Fibroblast of skin of left biceps (primary cell): ENCODE results near the gene MIB2.

ENCODE experiments used
- DNase-seq, 2 experiments: peaks; one replicate each; pipeline ENCODE4 v3.0.0-alpha.2; 2013; ENCODE audit warnings: low read depth in 2 of 2

Gene MIB2

DNA sequence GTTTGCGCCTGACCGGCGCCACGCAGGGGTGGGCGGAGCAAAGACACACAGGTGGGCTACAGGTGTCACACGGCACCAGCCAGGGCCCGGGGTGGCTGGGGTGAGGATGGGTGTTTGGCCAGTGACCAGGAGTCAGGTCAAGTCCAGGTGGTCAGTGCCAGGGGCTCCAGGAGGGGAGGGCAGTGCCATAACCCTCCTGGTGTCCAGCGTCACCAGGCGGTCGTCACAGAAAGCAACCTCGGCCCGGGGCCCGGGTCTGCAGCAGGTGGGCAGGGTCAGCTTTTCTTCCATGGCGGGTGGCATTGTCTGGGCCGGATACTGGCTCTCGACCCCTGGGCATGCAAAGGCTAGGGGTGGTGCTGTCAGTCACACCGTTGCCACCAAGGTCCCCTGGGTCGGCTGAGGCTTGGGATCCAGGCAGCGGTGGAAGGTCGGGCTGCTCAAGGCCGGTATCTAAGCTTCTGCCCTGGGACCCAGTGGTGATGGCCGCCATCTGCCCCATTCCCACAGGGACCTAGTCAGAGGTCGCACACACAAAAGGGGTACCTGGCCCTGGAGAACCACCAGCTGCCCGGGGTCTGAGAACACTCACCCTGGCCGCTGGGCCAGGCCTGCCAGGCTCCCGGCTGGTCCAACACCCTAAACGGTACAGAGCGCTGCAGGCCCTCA, 17.1 kb upstream of the MIB2 start:
- no peak for DNase-seq

DNA sequence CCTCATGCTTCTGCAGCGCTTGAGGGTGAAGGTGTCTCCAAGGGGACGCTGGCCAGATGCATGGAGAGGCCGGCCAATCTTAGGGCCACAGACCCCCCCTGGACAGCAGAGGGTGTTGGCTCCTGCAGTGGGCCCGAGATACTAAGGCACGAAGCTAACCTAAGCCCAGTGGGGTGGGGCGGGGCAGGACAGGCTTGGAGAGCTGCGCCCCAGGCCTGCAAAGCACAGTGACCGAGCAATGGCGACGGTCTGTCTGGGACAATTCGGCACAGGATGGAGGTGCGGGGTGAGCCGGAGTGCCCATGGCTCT, 16.6 kb upstream of the MIB2 start:
- DNase-seq: no peak

DNA sequence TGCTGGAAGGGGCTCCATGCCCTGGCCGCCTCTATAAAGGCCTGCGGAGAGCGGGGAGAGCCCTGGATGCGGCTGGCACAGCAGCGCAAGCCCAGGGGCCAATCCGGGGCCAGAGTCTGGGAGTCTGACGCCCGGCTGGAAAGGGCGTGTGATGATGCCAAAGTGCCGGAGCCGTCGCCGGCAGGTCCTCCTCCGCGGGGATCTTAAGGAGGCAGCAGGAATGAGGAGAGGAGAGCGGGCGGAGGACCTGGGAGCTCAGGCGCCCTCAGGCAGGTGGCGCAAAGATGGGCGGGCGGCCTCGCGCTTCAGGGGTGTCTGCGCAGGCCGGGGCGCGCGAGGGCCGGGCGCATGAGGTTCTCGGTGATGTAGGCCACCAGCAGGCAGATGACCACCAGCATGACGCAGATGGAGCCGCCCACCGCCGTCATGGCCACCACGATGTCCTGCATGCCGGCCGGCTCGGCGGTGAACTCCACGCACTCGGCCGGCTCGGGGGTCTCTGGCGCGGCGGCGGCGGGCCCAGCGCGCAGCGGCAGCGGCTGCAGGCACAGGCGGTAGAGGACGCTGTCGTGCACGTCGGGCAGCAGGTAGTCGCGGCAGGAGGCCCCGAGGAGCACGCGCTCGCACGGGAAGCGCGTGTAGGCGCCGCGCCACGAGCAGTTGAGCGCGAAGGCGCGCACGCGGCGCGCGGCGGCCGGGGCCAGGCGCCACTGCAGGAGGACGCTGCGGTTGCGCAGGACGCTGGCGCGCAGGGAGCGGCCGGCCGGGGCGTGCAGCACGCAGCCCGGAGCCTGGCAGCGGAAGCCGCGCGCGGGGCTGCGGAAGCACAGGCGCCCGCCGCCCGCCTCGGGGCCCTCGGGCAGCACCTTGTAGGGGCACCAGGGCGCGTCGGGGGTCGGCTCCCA, 16.0 kb upstream of the MIB2 start:
- no peak for DNase-seq

DNA sequence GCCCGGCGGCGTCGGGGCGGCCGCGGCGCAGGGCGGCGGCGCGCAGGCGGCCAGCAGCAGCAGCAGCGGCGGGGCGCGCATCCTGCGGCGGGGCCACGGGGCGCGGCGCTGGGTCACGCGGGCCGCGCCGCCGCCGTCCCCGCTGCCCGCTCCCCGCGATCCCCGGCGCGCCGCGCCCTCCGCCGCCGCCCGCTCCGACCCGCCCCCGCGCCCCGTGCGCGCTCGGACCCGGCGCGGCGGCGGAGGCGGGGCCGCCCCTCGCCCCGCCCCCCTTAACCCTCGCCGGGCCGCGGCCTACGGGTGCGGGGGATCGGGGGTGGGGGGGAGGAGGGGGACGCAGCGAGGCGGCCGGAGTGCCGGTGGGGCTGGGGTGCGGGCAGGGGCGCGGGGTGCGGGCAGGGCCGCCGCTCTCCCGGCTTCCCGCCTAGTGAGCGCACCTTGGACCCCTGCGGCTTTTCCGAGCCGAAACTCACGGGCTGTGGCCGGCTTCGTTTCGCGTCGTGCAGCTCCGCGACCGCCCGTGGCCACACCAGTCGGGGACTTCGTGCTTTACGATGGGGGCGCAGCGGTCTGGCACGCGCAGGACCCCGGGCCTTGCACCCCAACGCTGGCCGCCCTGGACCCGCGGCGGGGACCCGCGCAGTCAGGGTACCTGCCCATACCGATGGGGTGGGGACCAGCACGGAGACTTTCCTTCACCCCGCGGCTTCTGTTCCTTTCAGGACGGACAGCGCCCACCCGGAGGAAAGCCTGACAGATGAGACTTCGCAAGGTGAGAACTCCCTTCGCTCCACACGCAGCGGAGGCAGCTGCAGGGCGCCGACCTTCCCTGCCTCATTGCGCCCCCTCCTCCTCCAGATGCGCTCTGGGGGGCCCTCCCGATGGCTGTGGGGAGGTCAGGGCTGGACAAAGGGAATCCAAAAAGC, 15.1 kb upstream of the MIB2 start, which contains the start of gene FNDC10:
FNDC10 (minus strand) TSS at position 201 of the 926 bp plus-strand sequence; CDS start at position 81, 120 bp downstream.
- DNase-seq: no peak

DNA sequence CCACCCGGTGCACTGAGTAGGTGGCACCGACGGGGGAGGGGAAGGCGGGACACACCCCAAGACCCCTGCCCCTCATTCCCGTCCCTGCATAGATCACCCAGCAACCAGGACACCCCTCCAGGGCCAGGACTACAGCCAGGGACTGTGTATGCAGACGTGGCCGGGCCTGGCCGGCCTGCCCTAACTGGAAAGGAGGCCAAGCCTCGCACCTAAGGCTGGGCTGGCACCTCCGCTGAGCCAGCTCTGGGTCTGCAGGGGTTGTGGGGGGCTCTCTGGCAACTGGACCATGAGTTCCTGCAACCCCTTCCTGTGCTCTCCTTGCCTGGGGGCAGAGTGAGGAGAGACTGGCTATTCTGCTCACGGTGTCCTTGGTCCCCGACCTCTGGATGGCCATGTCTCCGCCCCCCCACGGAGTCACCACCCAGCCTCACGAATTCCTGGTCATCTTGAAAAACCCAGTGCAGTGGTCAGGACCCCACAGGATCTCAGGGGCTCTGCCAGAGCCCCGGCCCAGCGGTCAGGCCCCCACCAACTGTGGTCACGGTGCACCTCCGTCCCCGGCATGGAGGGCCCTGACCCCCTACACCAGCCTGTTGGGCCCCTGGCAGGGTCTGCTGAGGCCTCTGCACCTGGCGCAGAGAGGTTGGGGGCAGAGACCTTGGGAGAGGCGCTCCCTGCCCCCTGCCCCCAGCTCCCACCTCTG, 14.3 kb upstream of the MIB2 start:
- DNase-seq: no peak

DNA sequence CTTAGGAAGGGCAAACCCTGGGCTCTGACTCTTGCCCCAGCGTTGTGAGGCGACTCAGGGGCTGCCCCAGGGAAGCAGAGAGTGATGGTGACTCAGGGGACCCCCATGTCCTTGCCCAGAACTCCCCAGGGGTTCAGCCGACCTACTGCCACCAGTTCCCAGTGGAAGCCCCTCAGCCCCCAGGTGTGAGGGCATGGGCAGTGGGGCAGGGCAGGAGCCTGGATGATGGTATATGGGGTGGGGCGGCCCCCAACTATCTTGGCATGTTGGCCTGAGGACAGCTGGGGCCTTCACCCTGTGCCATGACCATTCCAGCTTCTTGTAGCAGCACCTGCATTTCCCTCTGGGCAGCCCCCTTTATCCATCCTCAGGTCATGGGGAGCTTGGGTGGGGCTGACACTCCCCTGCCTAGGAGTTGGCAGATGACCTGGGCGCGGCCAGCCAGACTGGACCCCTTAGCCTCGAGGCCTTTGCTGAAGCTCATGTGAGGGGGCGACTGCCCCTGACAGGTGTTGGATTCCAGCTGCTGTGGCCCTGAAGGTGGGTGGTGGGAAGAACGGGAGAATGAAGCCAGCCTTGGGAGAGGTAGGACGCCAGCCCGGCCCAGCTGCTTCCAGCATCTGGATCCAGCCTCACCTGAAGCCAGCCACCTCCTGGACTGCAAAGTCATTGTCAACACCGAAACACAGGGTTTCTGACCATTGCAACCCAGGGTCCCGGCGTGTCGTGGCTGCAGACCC, 13.6 kb upstream of the MIB2 start:
- DNase-seq: no peak

GRCh38 chr1:1602304-1602967, 12.9 kb upstream of the MIB2 start:
- no peak for DNase-seq

DNA sequence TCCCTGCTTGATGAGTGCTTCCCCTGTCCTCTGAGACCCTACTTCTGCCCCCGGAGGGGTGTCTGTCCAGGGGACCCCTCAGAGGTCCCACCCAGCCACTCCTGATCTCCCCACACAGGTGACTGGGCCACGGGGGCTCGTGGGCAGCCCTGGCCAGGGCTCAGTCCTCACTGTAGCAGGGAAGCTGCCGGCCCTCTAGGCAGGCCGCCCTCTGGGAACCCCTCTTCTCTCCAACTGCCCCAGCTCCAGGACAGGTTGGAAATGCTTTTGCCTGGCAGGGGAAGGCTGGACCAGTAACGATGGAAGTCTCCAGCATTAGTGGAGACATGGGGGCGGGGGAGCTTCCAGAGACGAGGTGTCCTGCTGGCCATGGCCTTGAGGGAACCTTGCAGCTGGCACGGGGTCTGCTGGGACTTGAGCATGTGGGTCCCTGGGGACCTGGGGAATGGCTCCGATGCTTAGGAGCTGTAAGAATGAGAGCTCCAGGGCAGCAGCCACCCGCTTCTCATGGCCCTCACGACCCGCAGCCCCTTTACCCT, 12.3 kb upstream of the MIB2 start:
- DNase-seq: no peak

- DNase-seq: no peak
Observed at GRCh38 chr1:1603671-1604373, 11.5 kb upstream of the MIB2 start.

- DNase-seq: no peak
Observed at GRCh38 chr1:1604374-1605033, 10.8 kb upstream of the MIB2 start.

DNA sequence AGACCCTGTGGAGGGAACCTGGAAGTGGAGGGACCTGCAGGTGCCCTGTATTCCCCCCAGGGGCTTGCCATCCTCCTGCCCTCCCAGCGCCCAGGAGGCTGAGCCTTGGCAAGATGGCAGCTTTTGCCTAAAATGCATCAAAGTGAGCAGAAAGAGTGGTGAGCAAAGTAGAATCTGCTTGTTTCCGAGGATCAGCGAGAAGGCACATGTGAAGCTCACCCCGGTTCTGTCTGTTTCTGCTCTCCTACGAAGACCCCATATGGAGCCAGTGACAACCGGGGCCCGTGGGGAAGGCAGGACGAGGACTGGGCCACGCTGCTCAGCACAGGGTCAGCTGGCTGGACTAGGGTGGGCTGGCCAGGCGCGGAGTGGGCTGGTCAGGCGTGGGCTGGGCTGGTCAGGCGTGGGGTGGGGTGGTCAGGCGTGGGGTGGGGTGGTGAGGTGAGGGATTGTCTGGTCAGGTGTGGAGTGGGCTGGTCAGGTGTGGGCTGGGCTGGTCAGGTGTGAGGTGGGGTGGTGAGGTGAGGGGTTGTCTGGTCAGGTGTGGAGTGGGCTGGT, 10.2 kb upstream of the MIB2 start:
- DNase-seq: no peak

DNA sequence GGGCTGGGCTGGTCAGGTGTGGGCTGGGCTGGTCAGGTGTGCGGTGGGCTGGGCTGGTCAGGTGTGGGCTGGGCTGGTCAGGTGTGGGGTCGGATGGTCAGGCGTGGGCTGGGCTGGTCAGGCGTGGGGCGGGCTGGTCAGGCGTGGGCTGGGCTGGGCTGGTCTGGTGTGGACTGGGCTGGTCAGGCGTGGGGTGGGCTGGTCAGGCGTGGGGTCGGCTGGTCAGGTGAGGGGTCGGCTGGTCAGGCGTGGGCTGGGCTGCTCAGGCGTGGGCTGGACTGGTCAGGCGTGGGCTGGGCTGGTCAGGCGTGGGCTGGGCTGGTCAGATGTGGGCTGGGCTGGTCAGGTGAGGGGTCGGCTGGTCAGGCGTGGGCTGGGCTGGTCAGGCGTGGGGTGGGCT, 9.6 kb upstream of the MIB2 start:
- no peak for DNase-seq

- DNase-seq: no peak
Observed at GRCh38 chr1:1606232-1606631, 9.1 kb upstream of the MIB2 start.

GRCh38 chr1:1609822-1610485, 5.3 kb upstream of the MIB2 start:
- no peak for DNase-seq

DNA sequence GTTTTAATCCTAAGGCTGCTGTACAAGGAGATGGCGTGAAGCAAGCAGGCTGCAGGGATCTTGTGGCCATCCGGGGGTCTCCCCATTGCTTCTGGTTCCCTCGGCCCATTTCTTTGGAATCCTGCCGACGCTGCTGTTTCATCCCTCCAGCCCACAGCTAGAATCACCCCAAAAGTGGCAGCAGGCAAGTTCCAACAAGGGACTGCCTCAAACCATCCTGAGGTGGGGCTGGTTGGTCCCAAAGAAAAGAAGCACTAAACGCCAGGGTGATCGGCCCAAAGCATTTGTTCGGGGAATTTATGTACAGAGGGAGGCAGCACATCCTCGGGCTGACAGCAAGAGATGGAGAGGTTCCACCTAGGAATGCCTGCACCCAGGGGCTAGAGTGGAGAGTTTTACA, 4.5 kb upstream of the MIB2 start:
- no peak for DNase-seq

- DNase-seq: no peak
Observed at GRCh38 chr1:1612104-1612400, 3.2 kb upstream of the MIB2 start.

GRCh38 chr1:1613509-1614082, 1.7 kb upstream of the MIB2 start:
- DNase-seq: no peak
